Astrocyte (in vitro differentiated cells and primary cell): ENCODE results near the gene UVSSA. TPM values are rescaled to one million over a fixed set of nuclear protein-coding genes. Genes with fewer than 3 reads are reported as not detected.

Experiments used
- DNase-seq: peaks from one replicate; pipeline ENCODE4 v3.0.0-alpha.2; 2010; ENCODE audit warnings: low read depth
- FAIRE-seq: peaks from 2 replicates; lab custom pipeline; 2011; peaks lifted over from hg19 to GRCh38; lab: Jason Lieb, UNC
- H2AFZ ChIP-seq: 2 replicates; pipeline ENCODE4 v1.6.0; 2012; ENCODE audit warnings: low read depth, low read length, inconsistent platforms
- H3K27ac ChIP-seq: 2 replicates; pipeline ENCODE4 v1.5.1; 2011; ENCODE audit warnings: low read depth, low read length, inconsistent platforms
- H3K27me3 ChIP-seq: 2 replicates; pipeline ENCODE4 v1.6.0; 2011; ENCODE audit warnings: low read length, inconsistent platforms; ENCODE audit not compliant: insufficient read depth
- H3K36me3 ChIP-seq: 2 replicates; pipeline ENCODE4 v1.5.1; 2011; ENCODE audit warnings: low read length, inconsistent platforms; ENCODE audit not compliant: insufficient read depth
- H3K4me1 ChIP-seq: 2 replicates; pipeline ENCODE4 v1.5.1; 2011; ENCODE audit warnings: low read length, inconsistent platforms; ENCODE audit not compliant: insufficient read depth
- H3K4me2 ChIP-seq: 2 replicates; pipeline ENCODE4 v1.6.0; 2012; ENCODE audit warnings: low read length, inconsistent platforms
- H3K4me3 ChIP-seq: 2 replicates; pipeline ENCODE4 v1.5.1; 2011; ENCODE audit warnings: low read depth, mild to moderate bottlenecking, low read length, inconsistent platforms; ENCODE audit not compliant: insufficient read depth
- H3K79me2 ChIP-seq: 2 replicates; pipeline ENCODE4 v1.6.0; 2012; ENCODE audit warnings: mild to moderate bottlenecking, low read length, inconsistent platforms; ENCODE audit not compliant: insufficient read depth
- H3K9ac ChIP-seq: 2 replicates; pipeline ENCODE4 v1.6.0; 2012; ENCODE audit warnings: mild to moderate bottlenecking, low read length, inconsistent platforms
- H3K9me3 ChIP-seq: 2 replicates; pipeline ENCODE4 v1.5.1; 2012; ENCODE audit warnings: low read depth, mild to moderate bottlenecking, low read length, inconsistent platforms; ENCODE audit not compliant: insufficient read depth
- H4K20me1 ChIP-seq: 2 replicates; pipeline ENCODE4 v1.6.0; 2012; ENCODE audit warnings: low read length, inconsistent platforms; ENCODE audit not compliant: insufficient read depth
- H3K27ac Mint-ChIP-seq: one replicate; pipeline ENCODE4 v1.8.0; 2021; ENCODE audit warnings: mild to moderate bottlenecking, mixed read lengths; ENCODE audit not compliant: unreplicated experiment
- H3K27me3 Mint-ChIP-seq: one replicate; pipeline ENCODE4 v1.8.0; 2021; ENCODE audit warnings: low read depth, mixed read lengths; ENCODE audit not compliant: unreplicated experiment
- H3K36me3 Mint-ChIP-seq: one replicate; pipeline ENCODE4 v1.8.0; 2021; ENCODE audit warnings: low read depth, mixed read lengths; ENCODE audit not compliant: unreplicated experiment
- H3K4me1 Mint-ChIP-seq: one replicate; pipeline ENCODE4 v1.8.0; 2021; ENCODE audit warnings: low read depth, mixed read lengths; ENCODE audit not compliant: unreplicated experiment
- H3K4me3 Mint-ChIP-seq: one replicate; pipeline ENCODE4 v1.8.0; 2021; ENCODE audit warnings: mild to moderate bottlenecking, moderate library complexity, mixed read lengths; ENCODE audit not compliant: unreplicated experiment
- H3K9me3 Mint-ChIP-seq: one replicate; pipeline ENCODE4 v1.8.0; 2021; ENCODE audit warnings: mild to moderate bottlenecking, mixed read lengths; ENCODE audit not compliant: unreplicated experiment
- EZH2 ChIP-seq: IDR thresholded peaks from 2 replicates; pipeline ENCODE4 v1.6.1; 2012; ENCODE audit warnings: mild to moderate bottlenecking, low read length, inconsistent platforms; ENCODE audit not compliant: insufficient read depth
- total RNA-seq: library from RNA; stranded (reverse); gene quantifications from 2 replicates; pipeline ENCODE4 v1.2.1, GENCODE V29; 2021
- TF ChIP-seq, protein P1 (sequence below): IDR thresholded peaks from 2 replicates; pipeline ENCODE4 v1.5.1; 2011; ENCODE audit warnings: low read depth, mild to moderate bottlenecking, inconsistent platforms, low read length, moderate library complexity; ENCODE audit not compliant: insufficient read depth

The UVSSA gene
- total RNA-seq, 1 donor from 2014 or later, result 14.8 TPM

DNA sequence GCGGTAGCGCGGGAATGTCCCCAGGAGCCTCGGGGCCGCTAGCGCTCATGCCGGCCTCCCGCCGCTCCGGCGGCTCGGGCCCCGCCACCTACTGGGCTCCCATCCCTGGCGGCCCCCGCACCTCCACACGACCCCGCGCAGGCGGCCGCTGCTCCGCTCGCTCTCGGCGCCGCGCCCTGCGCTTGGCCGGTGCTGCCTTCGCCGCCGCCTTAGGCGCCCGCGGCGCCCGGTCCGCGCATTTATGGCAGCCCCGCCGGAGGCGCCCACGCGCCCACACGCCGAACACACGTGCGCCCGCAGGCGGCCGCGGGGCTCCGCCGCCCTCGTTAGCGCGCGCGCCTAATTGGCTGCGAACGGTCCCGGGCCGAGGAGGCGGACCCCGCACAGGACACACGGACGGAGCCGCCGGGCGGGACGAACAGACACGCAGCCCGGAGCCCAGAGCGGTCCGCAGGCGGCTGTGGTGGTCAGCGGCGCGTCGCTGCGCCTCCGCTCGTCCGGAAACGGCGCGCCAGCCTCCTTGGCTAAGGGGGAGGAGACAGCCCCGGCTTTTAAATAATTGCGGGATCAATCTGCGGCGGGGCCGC is 59.5 kb downstream of the UVSSA start, which contains the start of gene NKX1-1:
NKX1-1 (minus strand) TSS at position 49 of the 587 bp plus-strand sequence; CDS start at position 49, 0 bp downstream.
- H3K27ac Mint-ChIP-seq, result no peak within 1 kb of the TSS
- H3K36me3 ChIP-seq, result no peaks in the 10 kb centered on the region
- no peaks in the 10 kb centered on the region for H3K9me3 ChIP-seq
- DNase-seq (no peak), FAIRE-seq (no peak)
- no peak within 1 kb of the TSS for H3K9ac ChIP-seq
- no peak within 1 kb of the TSS for H2AFZ ChIP-seq
- no peak within 1 kb of the TSS for H3K4me3 Mint-ChIP-seq
- H3K4me3 ChIP-seq, result no peak within 1 kb of the TSS
- H3K27me3 ChIP-seq, result peaks cover 58% of the 10 kb centered on the region
- no peaks in the 10 kb centered on the region for H3K4me1 ChIP-seq
- H3K36me3 Mint-ChIP-seq, result no peaks in the 10 kb centered on the region
- no peak within 1 kb of the TSS for H3K27ac ChIP-seq
- H3K4me1 Mint-ChIP-seq, result no peaks in the 10 kb centered on the region
- H4K20me1 ChIP-seq, result peaks cover 8% of the 10 kb centered on the region
- H3K4me2 ChIP-seq, result no peak within 1 kb of the TSS
- TF ChIP-seq, protein P1, sequence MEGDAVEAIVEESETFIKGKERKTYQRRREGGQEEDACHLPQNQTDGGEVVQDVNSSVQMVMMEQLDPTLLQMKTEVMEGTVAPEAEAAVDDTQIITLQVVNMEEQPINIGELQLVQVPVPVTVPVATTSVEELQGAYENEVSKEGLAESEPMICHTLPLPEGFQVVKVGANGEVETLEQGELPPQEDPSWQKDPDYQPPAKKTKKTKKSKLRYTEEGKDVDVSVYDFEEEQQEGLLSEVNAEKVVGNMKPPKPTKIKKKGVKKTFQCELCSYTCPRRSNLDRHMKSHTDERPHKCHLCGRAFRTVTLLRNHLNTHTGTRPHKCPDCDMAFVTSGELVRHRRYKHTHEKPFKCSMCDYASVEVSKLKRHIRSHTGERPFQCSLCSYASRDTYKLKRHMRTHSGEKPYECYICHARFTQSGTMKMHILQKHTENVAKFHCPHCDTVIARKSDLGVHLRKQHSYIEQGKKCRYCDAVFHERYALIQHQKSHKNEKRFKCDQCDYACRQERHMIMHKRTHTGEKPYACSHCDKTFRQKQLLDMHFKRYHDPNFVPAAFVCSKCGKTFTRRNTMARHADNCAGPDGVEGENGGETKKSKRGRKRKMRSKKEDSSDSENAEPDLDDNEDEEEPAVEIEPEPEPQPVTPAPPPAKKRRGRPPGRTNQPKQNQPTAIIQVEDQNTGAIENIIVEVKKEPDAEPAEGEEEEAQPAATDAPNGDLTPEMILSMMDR, result no peak
- TF ChIP-seq EZH2, result peak; percentile 63
- no peaks in the 10 kb centered on the region for H3K79me2 ChIP-seq
- H3K27me3 Mint-ChIP-seq, result peaks cover 42% of the 10 kb centered on the region
- peaks cover 10% of the 10 kb centered on the region for H3K9me3 Mint-ChIP-seq

DNA sequence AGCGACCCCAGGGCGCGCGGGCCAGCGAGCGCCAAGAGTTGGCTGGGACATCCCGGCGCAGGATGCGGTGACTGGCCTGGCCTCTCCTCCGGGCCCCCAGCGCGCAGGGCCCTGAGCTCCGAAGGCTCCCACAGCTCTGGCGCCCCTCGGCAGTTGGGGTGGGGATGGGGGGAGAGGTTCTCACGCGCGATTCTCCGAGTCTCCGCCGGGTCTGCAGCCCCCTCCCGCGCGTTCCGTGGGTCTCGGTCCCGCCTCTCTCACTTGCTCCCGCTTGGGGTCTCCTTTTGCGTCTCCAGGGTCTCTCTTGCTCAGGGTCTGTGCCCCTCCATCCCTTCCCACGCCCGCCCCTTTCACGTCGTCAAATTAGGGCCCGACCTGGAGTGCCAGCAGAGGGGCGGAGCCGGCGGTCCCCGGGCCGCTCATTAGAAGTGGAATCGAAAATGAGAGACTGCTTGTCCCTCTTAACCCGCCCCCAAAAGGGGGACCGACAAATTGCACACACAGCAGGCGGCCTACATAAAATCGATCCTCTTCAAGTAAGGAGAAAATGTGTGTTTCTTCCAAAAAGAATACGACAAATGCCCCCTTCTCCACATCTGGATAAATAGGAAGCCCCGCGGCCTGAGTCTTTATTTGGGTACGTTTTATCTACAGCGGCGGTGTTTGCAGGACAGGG is 60.1 kb downstream of the UVSSA start:
- Mint-ChIP-seq H3K27ac (no peak overlapping the region), H3K4me3 (no peak overlapping the region), H3K9me3 (peaks cover 10% of the 10 kb centered on the region), H3K4me1 (no peaks in the 10 kb centered on the region), H3K36me3 (no peaks in the 10 kb centered on the region), H3K27me3 (peaks cover 43% of the 10 kb centered on the region)
- Histone ChIP-seq H3K27me3 (peaks cover 53% of the 10 kb centered on the region), H2AFZ (no peak overlapping the region), H3K79me2 (no peaks in the 10 kb centered on the region), H4K20me1 (peaks cover 8% of the 10 kb centered on the region), H3K36me3 (no peaks in the 10 kb centered on the region), H3K4me2 (no peak overlapping the region), H3K9me3 (no peaks in the 10 kb centered on the region), H3K27ac (no peak overlapping the region), H3K4me1 (no peaks in the 10 kb centered on the region), H3K9ac (no peak overlapping the region), H3K4me3 (no peak overlapping the region)
- FAIRE-seq (no peak), DNase-seq (no peak)
- TF ChIP-seq, protein P1, result no peak
- TF ChIP-seq EZH2, result peak; percentile 63
